H4 (cell line): ENCODE measurements around the gene EPS8L2. TPM values are rescaled to one million over a fixed set of nuclear protein-coding genes. Genes with fewer than 3 reads are reported as not detected.

Experiments used
- DNase-seq: peaks from one replicate; pipeline ENCODE4 v3.0.0-alpha.2; 2015; ENCODE audit warnings: low spot score
- total RNA-seq: library from RNA; depleted of rRNA; stranded (reverse); fragments of >200 nt; shearing (Covaris generic); gene quantifications from 2 replicates; pipeline ENCODE4 v1.2.3, GENCODE V29; 2014; rRNA removed

The EPS8L2 gene
- 0.12 TPM in 1 of 2 replicates, not detected in the other for total RNA-seq

DNA sequence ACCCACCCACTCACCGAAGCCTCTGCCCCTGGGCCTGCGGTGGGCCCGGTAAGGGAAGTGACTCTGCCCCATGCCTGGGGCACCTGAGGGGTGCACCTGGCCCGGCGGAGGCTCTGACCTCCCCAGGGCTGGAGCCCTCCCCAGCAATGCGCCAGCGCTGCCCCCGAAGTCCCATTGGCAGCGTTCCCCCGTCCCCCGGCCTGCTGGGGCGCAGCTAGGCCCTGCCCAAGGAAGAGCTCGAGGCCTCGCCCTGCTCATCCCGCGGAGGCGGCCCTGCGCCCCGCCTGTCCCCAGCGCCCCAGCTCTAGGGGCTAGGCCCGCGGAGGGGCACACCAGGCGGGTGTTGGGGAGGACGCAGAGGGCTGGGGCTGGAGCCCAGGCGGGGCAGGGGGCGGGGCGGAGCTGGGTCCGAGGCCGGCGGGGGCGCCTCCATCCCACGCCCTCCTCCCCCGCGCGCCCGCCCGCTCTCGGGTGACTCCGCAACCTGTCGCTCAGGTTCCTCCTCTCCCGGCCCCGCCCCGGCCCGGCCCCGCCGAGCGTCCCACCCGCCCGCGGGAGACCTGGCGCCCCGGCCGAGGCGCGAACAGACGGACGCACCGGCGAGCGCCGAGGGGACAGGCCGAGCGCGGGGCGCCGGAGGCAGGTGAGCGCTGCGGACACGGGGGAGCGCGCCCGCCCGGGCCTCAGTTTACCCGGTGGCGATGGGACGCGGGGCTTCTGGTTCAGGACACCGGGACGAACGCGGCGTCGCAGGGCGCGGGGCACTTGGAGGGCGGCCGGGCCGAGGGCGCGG lies at the start of gene EPS8L2:
EPS8L2 (plus strand) TSS at position 586 of the 793 bp plus-strand sequence. CDS start 3,177 bp downstream, outside the sequence.
- no peak for DNase-seq

- DNase-seq: no peak
These were observed 49.6 kb upstream of the EPS8L2 start for GRCh38 chr11:656426-656825.

DNA sequence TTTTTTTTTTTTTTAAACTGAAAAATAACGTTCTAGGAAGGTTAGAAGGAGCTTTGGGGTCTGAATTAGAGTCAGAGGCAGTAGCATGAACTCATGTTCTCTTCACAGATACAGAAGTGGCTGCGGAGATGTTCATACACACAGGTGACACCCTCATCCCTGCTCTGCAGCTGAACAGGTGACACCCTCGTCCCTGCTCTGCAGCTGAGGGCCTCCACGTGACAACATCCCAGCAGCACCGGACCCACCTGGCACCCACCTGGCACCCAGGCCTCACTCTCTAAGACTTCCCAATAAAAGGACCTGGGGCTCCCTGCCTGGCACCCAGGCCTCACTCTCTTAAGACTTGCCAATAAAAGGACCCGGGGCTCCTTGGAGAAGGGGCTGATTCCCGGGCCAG lies 49.2 kb upstream of the EPS8L2 start:
- DNase-seq: no peak

- no peak for DNase-seq
These were observed 48.3 kb upstream of the EPS8L2 start for GRCh38 chr11:657691-658126.

DNA sequence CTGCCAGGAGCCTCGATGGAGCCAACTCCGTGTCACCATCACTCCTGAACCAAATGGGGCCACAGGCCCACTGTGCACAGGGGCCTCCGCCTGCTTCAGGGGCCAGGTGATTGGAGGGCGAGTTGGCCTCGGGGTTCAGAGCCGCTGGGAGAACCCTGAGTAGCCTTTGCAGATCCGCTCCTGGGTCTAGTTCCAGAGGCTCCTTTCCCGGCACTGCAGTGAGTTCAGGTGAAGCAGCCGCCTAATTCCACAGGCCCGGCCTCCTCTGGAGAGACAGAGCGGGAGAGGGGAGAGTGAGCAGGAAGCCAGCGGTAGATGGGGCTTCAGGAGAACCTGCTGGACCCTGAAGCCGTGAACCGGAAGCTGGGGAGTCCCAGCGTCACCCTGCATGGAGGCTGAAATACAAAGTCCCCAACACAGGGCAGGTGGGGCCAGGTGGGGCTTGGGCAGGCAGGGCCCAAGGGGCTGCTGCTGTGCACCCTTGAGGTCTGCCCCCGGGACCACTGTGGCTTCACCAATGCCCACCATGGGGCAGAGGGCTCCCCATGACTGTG lies 46.4 kb upstream of the EPS8L2 start:
- no peak for DNase-seq

GRCh38 chr11:660281-660680 lies 45.8 kb upstream of the EPS8L2 start:
- no peak for DNase-seq

- DNase-seq: no peak
These were observed 45.2 kb upstream of the EPS8L2 start for GRCh38 chr11:660681-661444.

- DNase-seq: peak; percentile 62
These were observed 43.2 kb upstream of the EPS8L2 start for GRCh38 chr11:662689-663274.

DNA sequence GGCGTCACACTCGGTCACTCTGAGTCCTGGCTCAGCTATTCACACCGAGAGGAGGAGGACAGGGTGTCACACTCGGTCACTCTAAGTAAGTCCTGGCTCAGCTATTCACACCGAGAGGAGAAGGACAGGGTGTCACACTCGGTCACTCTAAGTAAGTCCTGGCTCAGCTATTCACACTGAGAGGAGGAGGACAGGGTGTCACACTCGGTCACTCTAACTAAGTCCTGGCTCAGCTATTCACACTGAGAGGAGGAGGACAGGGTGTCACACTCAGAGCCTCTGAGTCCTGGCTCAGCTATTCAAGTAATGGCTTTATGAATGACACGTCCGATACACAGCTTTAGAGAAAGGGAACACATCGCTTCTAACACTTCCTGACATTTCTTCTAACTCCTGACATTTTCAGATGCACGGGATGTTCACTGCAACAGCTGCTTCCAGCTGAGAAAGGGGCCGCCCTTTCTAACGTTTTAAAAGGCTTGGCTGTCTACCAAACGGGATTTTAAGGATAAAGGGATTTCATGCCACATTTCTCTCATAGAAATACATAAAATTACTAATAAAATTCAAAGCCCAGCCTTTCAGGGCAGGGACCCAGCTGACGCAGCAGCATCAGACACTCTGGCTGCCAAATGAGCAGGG lies 40.8 kb upstream of the EPS8L2 start:
- no peak for DNase-seq

- DNase-seq: no peak
These were observed 40.2 kb upstream of the EPS8L2 start for GRCh38 chr11:665704-666281.

GRCh38 chr11:673866-674265 lies 32.2 kb upstream of the EPS8L2 start:
- no peak for DNase-seq

DNA sequence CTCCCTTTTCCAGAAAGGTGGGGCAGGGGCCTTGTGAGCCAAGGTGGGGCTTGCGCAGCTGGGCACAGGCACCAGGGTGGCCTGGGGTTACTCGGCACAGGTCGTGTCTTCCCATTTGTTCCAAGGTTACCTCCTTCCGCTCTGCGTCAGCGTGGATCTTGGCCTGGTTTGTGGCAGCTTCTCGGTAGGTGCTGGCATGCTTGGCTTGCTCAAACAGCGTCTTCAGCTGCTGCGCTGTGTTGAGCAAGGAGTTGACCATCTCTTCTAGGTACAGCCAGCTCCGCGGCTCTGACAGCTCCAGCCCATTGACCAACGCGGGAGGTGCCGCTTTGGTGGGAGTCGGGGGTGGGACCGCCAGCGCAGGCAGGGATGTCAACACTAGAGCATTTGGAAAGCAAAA lies 31.6 kb upstream of the EPS8L2 start:
- no peak for DNase-seq

DNA sequence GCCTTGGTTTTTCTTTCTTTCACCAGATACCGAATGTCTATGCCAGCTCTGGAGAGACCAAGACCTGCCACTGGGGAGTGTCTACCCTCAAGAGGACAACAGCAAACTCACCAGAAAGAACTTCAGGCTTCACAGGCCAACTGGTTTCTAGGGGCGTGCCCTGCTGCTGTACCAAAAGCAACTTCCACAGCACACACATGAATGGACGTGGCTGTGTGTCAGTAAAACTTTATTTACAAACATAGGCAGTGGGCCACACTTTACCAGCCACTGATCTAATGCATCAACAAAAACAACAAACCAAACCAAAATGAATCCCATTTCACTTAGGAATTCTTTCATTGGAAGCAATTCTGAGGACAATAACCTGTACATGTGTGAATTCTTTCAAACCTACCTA lies 27.7 kb upstream of the EPS8L2 start:
- no peak for DNase-seq

DNA sequence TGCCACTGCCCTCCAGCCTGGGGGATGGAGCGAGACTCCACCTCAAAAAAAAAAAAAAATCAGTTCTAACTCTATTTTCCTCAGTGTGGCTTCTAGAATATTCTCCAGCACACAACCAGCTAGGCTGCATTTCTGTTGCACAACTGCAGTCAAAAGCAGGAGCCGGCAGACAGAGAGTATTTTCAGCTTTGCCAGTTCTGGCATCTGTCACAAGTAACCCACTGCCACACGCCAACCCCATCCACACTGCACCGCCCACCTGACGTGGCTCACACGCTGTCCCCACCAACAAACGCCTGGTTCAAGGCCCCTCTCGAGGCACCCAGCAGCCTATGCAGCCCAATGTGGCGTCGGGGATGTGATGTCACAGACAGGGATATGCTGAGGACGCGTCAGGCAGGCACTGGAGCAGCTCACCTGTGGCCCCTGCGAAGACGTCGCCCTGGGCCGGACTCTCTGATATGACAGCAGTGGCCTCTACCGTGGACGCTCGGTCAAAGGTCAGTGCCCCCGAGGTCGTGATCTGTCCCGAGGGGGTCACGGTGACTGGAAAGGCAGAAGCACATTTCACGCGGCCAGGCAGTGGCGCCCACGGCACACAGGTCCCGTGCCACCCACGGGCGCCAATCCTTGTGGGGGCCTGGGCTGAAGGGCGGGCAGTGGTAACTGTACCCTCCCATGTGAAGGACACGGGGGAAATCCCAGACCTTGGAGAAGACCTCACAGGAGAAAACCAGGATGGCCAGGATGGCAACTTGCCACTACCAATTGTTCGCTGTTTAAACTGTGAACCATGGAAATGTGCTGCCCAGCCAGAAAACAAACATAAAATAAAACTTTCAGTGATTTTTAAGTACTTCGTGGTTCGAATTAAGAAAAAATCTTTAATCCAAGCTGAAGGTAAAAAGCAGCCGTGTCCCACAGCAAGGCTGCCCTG lies 26.5 kb upstream of the EPS8L2 start:
- no peak for DNase-seq

DNA sequence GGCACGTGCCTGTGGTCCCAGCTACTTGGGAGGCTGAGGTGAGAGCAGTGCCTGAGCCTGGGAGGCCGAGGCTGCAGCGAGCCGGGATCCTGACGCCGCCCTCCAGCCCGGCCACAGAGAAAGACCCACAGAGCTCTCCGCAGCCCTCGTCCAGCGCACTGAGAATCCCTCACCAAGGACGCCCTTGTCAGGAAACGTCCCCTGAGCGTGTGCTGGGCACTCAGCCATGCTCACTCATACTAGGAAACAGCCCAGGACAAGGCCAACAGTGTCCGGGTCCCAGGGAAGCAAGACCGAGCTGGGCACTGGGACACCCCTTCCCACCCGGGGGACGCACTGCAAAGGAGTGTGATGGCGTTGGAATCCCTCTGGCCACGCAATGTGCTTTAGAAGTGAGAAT lies 25.6 kb upstream of the EPS8L2 start:
- DNase-seq: no peak

DNA sequence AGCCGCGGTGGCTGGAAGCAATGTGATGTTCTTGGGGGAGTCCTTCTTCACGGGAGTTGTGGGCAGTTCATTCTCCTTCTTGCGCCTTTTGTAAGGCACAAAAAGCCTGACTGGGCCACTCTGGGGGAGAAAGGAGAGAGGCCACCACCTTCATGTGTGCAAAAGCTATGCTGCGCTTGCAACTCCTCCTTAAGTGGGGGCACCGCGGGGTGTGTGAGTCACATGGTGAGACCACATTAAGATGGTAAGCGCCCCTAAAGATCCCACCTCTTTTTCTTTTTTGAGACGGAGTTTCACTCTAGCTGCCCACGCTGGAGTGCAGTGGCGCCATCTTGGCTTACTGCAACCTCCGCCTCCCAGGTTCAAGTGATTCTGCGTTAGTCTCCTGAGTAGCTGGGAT lies 25.1 kb upstream of the EPS8L2 start:
- DNase-seq: no peak

DNA sequence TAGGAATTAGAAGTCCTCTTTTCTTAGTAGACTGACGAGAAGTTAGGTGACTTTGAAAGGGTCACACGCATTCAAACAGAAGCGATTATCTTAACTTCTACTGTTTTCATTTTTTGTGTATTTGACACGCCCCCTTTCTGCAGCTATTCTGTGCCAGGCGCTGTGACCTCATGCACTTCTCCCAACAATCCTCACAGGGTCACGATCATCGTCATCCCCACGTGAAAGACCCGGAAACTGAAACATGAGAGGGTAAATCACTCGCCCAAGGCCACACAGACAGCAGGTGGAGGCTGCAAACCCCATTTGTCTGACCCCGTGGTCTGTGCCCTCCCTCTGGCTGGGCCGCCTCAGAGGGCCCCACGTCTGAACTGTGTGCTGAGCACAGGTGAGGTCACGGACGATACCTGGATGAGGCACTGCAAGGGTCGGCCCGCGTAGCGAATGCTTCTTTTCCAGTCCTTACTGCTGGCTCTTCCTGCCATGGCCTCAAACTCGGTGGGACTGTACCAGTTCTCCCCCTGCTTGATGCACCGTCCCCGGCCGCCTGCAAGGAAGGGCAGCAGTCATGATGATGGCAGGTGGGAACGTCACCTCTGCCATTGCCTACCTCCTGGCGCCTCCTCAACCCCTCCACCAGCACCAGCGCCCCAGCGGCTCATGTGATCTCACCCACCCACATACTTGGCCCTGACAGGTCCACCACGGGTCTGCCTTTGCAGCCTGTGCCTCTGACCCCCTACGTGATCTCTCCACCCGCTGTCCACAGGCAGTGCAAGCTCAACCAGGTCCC lies 19.4 kb upstream of the EPS8L2 start:
- no peak for DNase-seq

DNA sequence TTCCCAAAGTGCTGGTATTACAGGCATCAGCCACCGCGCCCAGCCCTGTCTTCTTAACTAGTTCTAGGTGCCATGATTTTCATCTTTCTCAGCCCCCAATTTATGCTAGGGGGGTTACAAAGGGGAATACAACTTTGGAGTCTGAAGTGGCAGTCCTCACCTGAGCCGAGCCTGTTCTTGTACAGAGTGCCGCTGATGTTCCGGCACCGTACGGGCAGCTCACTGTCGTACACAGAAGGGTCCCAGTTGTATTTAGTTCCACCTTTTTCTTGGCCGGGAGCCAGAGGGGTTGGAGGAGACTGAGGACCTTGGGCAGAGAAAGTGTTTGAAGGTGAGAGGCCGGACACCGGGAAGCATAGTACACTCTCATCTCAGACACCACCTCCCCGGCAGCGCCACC lies 18.3 kb upstream of the EPS8L2 start:
- DNase-seq: no peak

- DNase-seq: no peak
These were observed 17.4 kb upstream of the EPS8L2 start for GRCh38 chr11:688681-689080.

GRCh38 chr11:689625-690024 lies 16.4 kb upstream of the EPS8L2 start:
- DNase-seq: no peak
